AG04450 (cell line): ENCODE results near the gene DBNDD1. TPM values are rescaled to one million over a fixed set of nuclear protein-coding genes. Genes with fewer than 3 reads are reported as not detected.

Experiments used
- CTCF ChIA-PET: fragments of 300-600, 350-600 bp; formaldehyde crosslinking; extraction: SDS; loops from one replicate; lab custom pipeline; 2022; ENCODE audit warnings: antibody characterized with exemption, inconsistent platforms; lab: Charles Lee
- POLR2A ChIA-PET: fragments of 350-600 bp; formaldehyde crosslinking; extraction: SDS; loops from one replicate; lab custom pipeline; 2021; ENCODE audit warnings: antibody characterized with exemption, inconsistent platforms; lab: Yijun Ruan, JAX
- DNase-seq: peaks from one replicate; pipeline ENCODE4 v3.0.0-alpha.2; 2011; ENCODE audit warnings: low read depth, low spot score
- H3K27ac ChIP-seq: one replicate; pipeline ENCODE4 v1.5.1; 2012; ENCODE audit warnings: low read depth, low read length, control low read depth
- H3K27me3 ChIP-seq: one replicate; pipeline ENCODE4 v1.6.0; 2012; ENCODE audit warnings: low read length; ENCODE audit not compliant: control insufficient read depth, insufficient read depth
- H3K4me3 ChIP-seq: 2 replicates; pipeline ENCODE4 v1.5.1; 2011; ENCODE audit warnings: mild to moderate bottlenecking, low read depth, low read length, control low read depth
- H3K9me3 ChIP-seq: 2 replicates; pipeline ENCODE4 v1.5.1; 2012; ENCODE audit warnings: low read length; ENCODE audit not compliant: control insufficient read depth, insufficient read depth
- CTCF ChIP-seq: IDR thresholded peaks from 2 replicates; pipeline ENCODE4 v1.5.1; 2011; ENCODE audit warnings: low read depth, low read length, control low read depth, inconsistent platforms
- polyA plus RNA-seq: library from polyadenylated mRNA; depleted of rRNA; stranded (reverse); fragments of >200 nt; gene quantifications from 2 replicates; pipeline ENCODE4 v1.2.3, GENCODE V29; 2011

Gene DBNDD1
- polyA plus RNA-seq, 1 experiment, result 9.2 TPM

- Histone ChIP-seq H3K9me3 (no peaks in the 10 kb centered on the region; the same call in 1 of the 2 replicates), H3K27ac (no peak overlapping the region), H3K27me3 (no peaks in the 10 kb centered on the region), H3K4me3 (no peak overlapping the region)
- ChIA-PET POLR2A (no interaction called here), CTCF (no interaction called here)
- TF ChIP-seq CTCF, result no peak
- no peak for DNase-seq
These were observed 58.3 kb downstream of the DBNDD1 start for GRCh38 chr16:89960966-89961365.

- POLR2A ChIA-PET, result no interaction called here
- Histone ChIP-seq H3K9me3 (no peaks in the 10 kb centered on the region; the same call in 1 of the 2 replicates), H3K27me3 (no peaks in the 10 kb centered on the region), H3K4me3 (no peak overlapping the region), H3K27ac (no peak overlapping the region)
- CTCF ChIA-PET, result no interaction called here
- no peak for DNase-seq
- no peak for TF ChIP-seq CTCF
These were observed 60.7 kb downstream of the DBNDD1 start for GRCh38 chr16:89958596-89958995.

- Histone ChIP-seq H3K4me3 (no peak overlapping the region), H3K27ac (no peak overlapping the region), H3K9me3 (no peaks in the 10 kb centered on the region; the same call in 1 of the 2 replicates), H3K27me3 (no peaks in the 10 kb centered on the region)
- no peak for DNase-seq
- ChIA-PET CTCF (no interaction called here), POLR2A (no interaction called here)
- TF ChIP-seq CTCF, result no peak
These were observed 61.2 kb downstream of the DBNDD1 start for GRCh38 chr16:89958068-89958467.

GRCh38 chr16:89957216-89957785 lies 62.0 kb downstream of the DBNDD1 start:
- Histone ChIP-seq H3K9me3 (no peaks in the 10 kb centered on the region), H3K4me3 (no peak overlapping the region), H3K27me3 (no peaks in the 10 kb centered on the region), H3K27ac (no peak overlapping the region)
- TF ChIP-seq CTCF, result no peak
- ChIA-PET POLR2A (no interaction called here), CTCF (interaction anchor here (0.6 kb wide), 1 partner anchor 30 kb away, joined by 3 read pairs; no protein-coding TSS in a partner anchor)
- DNase-seq, result no peak

- no peak for TF ChIP-seq CTCF
- ChIA-PET CTCF (interaction anchor here (0.6 kb wide), 1 partner anchor 31 kb away, joined by 3 read pairs; no protein-coding TSS in a partner anchor), POLR2A (no interaction called here)
- H3K27ac ChIP-seq, result no peak overlapping the region
- no peak for DNase-seq
- no peaks in the 10 kb centered on the region for H3K27me3 ChIP-seq
- no peak overlapping the region for H3K4me3 ChIP-seq
- no peaks in the 10 kb centered on the region for H3K9me3 ChIP-seq
These were observed 62.6 kb downstream of the DBNDD1 start for GRCh38 chr16:89956505-89957215.
